Measurements from ENCODE around the gene OR10C1. TPM values are rescaled to one million over a fixed set of nuclear protein-coding genes. Genes with fewer than 3 reads are reported as not detected.

The OR10C1 gene
- total RNA-seq, 1 experiment from 2014 or later, result not detected

- intact Hi-C loops (cut with micrococcal nuclease; ENCODE audit: unreplicated experiment), result no loop called here
- POLR2A ChIA-PET (ENCODE audit: unreplicated experiment), result no interaction called here
These were observed 8.6 kb downstream of the OR10C1 start for GRCh38 chr6:29447670-29448069.

GRCh38 chr6:29451471-29452193, 12.5 kb downstream of the OR10C1 start:
- Histone ChIP-seq H3F3A (ENCODE audit: insufficient read depth, low read depth) (no peaks in the 10 kb centered on the region), H3K9me3 (ENCODE audit: insufficient read depth, low read depth) (no peaks in the 10 kb centered on the region), H3K4me1 (replicated peaks; ENCODE audit: insufficient read depth) (no peaks in the 10 kb centered on the region), H3K36me3 (ENCODE audit: low read depth) (no peaks in the 10 kb centered on the region), H3K79me2 (ENCODE audit: low read depth) (no peaks in the 10 kb centered on the region), H3K4me3 (no peak overlapping the region), H3K4me2 (no peak overlapping the region), H4K20me1 (ENCODE audit: insufficient read depth) (no peaks in the 10 kb centered on the region), H3K27me3 (ENCODE audit: insufficient read depth, low read depth) (no peaks in the 10 kb centered on the region), H2AFZ (no peak overlapping the region), H3K9me2 (ENCODE audit: insufficient read depth) (no peaks in the 10 kb centered on the region), H3K27ac (no peak overlapping the region)
- CTCF ChIA-PET, result no interaction called here
- intact Hi-C loops (cut with micrococcal nuclease; ENCODE audit: unreplicated experiment), result no loop called here
- no TSS peak for BruUV-seq (replicated peaks)
- DNase-seq, result no peak
- POLR2A ChIA-PET (ENCODE audit: unreplicated experiment), result no interaction called here
- no peak for TF ChIP-seq CTCF (conservative IDR thresholded peaks at IDR 0.05)

More at GRCh38 chr6:29447670-29448069, 8.6 kb downstream of the OR10C1 start:
- DNase-seq, result no peak
- H2AFZ ChIP-seq, result no peak overlapping the region
- no peaks in the 10 kb centered on the region for H3F3A ChIP-seq (ENCODE audit: insufficient read depth, low read depth)
- H3K4me3 ChIP-seq, result no peak overlapping the region
- no peak overlapping the region for H3K4me2 ChIP-seq
- no peaks in the 10 kb centered on the region for H3K9me2 ChIP-seq (ENCODE audit: insufficient read depth)
- H3K27ac ChIP-seq, result no peak overlapping the region
- TF ChIP-seq EZH2 (IDR thresholded peaks at IDR 0.05; ENCODE audit: low read depth) (no peak), CTCF (conservative IDR thresholded peaks at IDR 0.05) (no peak)
- H3K9me3 ChIP-seq (ENCODE audit: insufficient read depth, low read depth), result no peaks in the 10 kb centered on the region
- no peaks in the 10 kb centered on the region for H3K4me1 ChIP-seq (replicated peaks; ENCODE audit: insufficient read depth)
- no peaks in the 10 kb centered on the region for H4K20me1 ChIP-seq (ENCODE audit: insufficient read depth)
- no peaks in the 10 kb centered on the region for H3K79me2 ChIP-seq (ENCODE audit: low read depth)
- no peaks in the 10 kb centered on the region for H3K27me3 ChIP-seq (ENCODE audit: insufficient read depth, low read depth)
- BruUV-seq (replicated peaks), result no TSS peak
- CTCF ChIA-PET, result no interaction called here
- no peaks in the 10 kb centered on the region for H3K36me3 ChIP-seq (ENCODE audit: low read depth)

- H3K4me3 ChIP-seq, result no peak within 1 kb of the TSS
- H3K27me3 ChIP-seq (ENCODE audit: insufficient read depth, low read depth), result peaks cover 9% of the 10 kb centered on the region; the same call in 1 of the 2 replicates
- TF ChIP-seq CTCF (conservative IDR thresholded peaks at IDR 0.05) (no peak), EZH2 (IDR thresholded peaks at IDR 0.05; ENCODE audit: low read depth) (no peak)
- H4K20me1 ChIP-seq (ENCODE audit: insufficient read depth), result no peaks in the 10 kb centered on the region
- H3K27ac ChIP-seq, result no peak within 1 kb of the TSS
- POLR2A ChIA-PET (ENCODE audit: unreplicated experiment), result no interaction called here
- no peaks in the 10 kb centered on the region for H3F3A ChIP-seq (ENCODE audit: insufficient read depth, low read depth)
- DNase-seq, result no peak
- CTCF ChIA-PET, result interaction anchor here (0.6 kb wide), 1 partner anchor 118 kb away, joined by 3 read pairs; no protein-coding TSS in a partner anchor
- no peaks in the 10 kb centered on the region for H3K36me3 ChIP-seq (ENCODE audit: low read depth)
- BruUV-seq (replicated peaks), result no TSS peak
- H3K4me1 ChIP-seq (replicated peaks; ENCODE audit: insufficient read depth), result no peaks in the 10 kb centered on the region
- H3K4me2 ChIP-seq, result no peak within 1 kb of the TSS
- intact Hi-C loops (cut with micrococcal nuclease; ENCODE audit: unreplicated experiment), result no loop called here
- no peak within 1 kb of the TSS for H2AFZ ChIP-seq
- no peaks in the 10 kb centered on the region for H3K79me2 ChIP-seq (ENCODE audit: low read depth)
- H3K9me2 ChIP-seq (ENCODE audit: insufficient read depth), result no peaks in the 10 kb centered on the region
- no peaks in the 10 kb centered on the region; the same call in 1 of the 2 replicates for H3K9me3 ChIP-seq (ENCODE audit: insufficient read depth, low read depth)
These were observed 17.9 kb downstream of the OR10C1 start, which contains the start of the genes OR11A1 and OR2H1 for GRCh38 chr6:29456971-29457370. OR11A1 (minus strand) TSS chr6:29457071; CDS start chr6:29427641, 29,430 bp downstream. OR2H1 (plus strand) TSS chr6:29457155; CDS start chr6:29461770, 4,615 bp downstream.

Measured in PC-9 (cell line).